Measurements from ENCODE around the gene OR9Q1. TPM values are rescaled to one million over a fixed set of nuclear protein-coding genes. Genes with fewer than 3 reads are reported as not detected.

Gene OR9Q1
- total and polyA plus RNA-seq, 2 of the 8 experiments (the other 6 are each of a cell fraction or from before 2014, with no cell fraction given) = not detected

DNA sequence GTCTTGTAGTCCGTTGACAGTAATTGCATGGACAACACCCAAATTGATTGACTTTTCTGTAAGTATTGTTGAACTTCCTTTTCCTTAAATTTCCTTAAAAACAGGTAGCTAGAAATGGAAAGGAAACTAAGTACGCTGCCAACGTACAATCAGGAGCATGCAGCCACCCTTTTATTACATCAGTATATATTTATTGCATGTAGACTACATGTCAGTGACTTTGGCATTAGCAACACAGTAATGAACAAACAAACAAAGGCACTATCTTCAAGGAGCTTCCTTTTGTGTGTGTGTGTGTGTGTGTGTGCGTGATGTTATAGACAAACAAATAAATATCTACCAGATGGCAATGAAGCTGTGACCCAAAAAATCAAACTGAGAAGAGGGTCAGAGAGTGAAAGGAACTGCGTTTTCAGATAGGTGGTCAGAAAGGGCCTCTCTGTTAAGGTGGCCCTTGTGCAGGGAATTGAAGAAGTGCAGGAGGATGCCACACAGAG is at the start of gene OR9Q1 (continued):
- TF ChIP-seq RAD21 (IDR thresholded peaks at IDR 0.05 in 1 of 2, conservative IDR thresholded peaks at IDR 0.05 in 1 of 2; ENCODE audit: low read depth in 2 of 2, low read length in 2 of 2) = no peak
- TF ChIP-seq, protein P1, sequence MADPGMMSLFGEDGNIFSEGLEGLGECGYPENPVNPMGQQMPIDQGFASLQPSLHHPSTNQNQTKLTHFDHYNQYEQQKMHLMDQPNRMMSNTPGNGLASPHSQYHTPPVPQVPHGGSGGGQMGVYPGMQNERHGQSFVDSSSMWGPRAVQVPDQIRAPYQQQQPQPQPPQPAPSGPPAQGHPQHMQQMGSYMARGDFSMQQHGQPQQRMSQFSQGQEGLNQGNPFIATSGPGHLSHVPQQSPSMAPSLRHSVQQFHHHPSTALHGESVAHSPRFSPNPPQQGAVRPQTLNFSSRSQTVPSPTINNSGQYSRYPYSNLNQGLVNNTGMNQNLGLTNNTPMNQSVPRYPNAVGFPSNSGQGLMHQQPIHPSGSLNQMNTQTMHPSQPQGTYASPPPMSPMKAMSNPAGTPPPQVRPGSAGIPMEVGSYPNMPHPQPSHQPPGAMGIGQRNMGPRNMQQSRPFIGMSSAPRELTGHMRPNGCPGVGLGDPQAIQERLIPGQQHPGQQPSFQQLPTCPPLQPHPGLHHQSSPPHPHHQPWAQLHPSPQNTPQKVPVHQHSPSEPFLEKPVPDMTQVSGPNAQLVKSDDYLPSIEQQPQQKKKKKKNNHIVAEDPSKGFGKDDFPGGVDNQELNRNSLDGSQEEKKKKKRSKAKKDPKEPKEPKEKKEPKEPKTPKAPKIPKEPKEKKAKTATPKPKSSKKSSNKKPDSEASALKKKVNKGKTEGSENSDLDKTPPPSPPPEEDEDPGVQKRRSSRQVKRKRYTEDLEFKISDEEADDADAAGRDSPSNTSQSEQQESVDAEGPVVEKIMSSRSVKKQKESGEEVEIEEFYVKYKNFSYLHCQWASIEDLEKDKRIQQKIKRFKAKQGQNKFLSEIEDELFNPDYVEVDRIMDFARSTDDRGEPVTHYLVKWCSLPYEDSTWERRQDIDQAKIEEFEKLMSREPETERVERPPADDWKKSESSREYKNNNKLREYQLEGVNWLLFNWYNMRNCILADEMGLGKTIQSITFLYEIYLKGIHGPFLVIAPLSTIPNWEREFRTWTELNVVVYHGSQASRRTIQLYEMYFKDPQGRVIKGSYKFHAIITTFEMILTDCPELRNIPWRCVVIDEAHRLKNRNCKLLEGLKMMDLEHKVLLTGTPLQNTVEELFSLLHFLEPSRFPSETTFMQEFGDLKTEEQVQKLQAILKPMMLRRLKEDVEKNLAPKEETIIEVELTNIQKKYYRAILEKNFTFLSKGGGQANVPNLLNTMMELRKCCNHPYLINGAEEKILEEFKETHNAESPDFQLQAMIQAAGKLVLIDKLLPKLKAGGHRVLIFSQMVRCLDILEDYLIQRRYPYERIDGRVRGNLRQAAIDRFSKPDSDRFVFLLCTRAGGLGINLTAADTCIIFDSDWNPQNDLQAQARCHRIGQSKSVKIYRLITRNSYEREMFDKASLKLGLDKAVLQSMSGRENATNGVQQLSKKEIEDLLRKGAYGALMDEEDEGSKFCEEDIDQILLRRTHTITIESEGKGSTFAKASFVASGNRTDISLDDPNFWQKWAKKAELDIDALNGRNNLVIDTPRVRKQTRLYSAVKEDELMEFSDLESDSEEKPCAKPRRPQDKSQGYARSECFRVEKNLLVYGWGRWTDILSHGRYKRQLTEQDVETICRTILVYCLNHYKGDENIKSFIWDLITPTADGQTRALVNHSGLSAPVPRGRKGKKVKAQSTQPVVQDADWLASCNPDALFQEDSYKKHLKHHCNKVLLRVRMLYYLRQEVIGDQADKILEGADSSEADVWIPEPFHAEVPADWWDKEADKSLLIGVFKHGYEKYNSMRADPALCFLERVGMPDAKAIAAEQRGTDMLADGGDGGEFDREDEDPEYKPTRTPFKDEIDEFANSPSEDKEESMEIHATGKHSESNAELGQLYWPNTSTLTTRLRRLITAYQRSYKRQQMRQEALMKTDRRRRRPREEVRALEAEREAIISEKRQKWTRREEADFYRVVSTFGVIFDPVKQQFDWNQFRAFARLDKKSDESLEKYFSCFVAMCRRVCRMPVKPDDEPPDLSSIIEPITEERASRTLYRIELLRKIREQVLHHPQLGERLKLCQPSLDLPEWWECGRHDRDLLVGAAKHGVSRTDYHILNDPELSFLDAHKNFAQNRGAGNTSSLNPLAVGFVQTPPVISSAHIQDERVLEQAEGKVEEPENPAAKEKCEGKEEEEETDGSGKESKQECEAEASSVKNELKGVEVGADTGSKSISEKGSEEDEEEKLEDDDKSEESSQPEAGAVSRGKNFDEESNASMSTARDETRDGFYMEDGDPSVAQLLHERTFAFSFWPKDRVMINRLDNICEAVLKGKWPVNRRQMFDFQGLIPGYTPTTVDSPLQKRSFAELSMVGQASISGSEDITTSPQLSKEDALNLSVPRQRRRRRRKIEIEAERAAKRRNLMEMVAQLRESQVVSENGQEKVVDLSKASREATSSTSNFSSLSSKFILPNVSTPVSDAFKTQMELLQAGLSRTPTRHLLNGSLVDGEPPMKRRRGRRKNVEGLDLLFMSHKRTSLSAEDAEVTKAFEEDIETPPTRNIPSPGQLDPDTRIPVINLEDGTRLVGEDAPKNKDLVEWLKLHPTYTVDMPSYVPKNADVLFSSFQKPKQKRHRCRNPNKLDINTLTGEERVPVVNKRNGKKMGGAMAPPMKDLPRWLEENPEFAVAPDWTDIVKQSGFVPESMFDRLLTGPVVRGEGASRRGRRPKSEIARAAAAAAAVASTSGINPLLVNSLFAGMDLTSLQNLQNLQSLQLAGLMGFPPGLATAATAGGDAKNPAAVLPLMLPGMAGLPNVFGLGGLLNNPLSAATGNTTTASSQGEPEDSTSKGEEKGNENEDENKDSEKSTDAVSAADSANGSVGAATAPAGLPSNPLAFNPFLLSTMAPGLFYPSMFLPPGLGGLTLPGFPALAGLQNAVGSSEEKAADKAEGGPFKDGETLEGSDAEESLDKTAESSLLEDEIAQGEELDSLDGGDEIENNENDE (IDR thresholded peaks at IDR 0.05; ENCODE audit: insufficient replicate concordance, low read length) = no peak
- TF ChIP-seq CBX5 (IDR thresholded peaks at IDR 0.05; ENCODE audit: low read depth, low read length) = no peak
- no peak for TF ChIP-seq KDM4A (IDR thresholded peaks at IDR 0.05; ENCODE audit: low read depth, low read length, severe bottlenecking)
- no peak for TF ChIP-seq RNF2 (IDR thresholded peaks at IDR 0.05; ENCODE audit: borderline replicate concordance, low read depth, low read length, missing control alignments, poor library complexity, severe bottlenecking)
- TF ChIP-seq NANOG (IDR thresholded peaks at IDR 0.05; ENCODE audit: insufficient read depth, low read depth, low read length, poor library complexity, severe bottlenecking) = no peak
- TF ChIP-seq, protein P2, sequence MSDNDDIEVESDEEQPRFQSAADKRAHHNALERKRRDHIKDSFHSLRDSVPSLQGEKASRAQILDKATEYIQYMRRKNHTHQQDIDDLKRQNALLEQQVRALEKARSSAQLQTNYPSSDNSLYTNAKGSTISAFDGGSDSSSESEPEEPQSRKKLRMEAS (IDR thresholded peaks at IDR 0.05) = no peak
- TF ChIP-seq RXRA (IDR thresholded peaks at IDR 0.05; ENCODE audit: insufficient read depth, low read depth, low read length) = no peak
- no peak for TF ChIP-seq PHF8 (conservative IDR thresholded peaks at IDR 0.05; ENCODE audit: low read depth, low read length)
